Spleen (tissue), 7 donors: ENCODE results near the gene ADAMTS14.

ENCODE experiments used
- CTCF ChIP-seq, 11 experiments: fragments of 200-600 bp in 7 of 11; fragments of 450-650 bp in 4 of 11; sonication (generic) in 4 of 11; IDR thresholded peaks in 8 of 11; conservative IDR thresholded peaks in 3 of 11; 1 replicate in 7 of 11; 2 replicates in 4 of 11; pipeline versions ENCODE4 v1.4.0 to v1.8.0; 2016 to 2021; ENCODE audit warnings: antibody characterized with exemption in 11 of 11, inconsistent platforms in 4 of 11, mild to moderate bottlenecking in 1 of 11
- POLR2A ChIP-seq, 3 donors: fragments of 450-650 bp; IDR thresholded peaks; one replicate each; pipeline ENCODE4 v1.5.1; 2017; ENCODE audit warnings: antibody characterized with exemption in 3 of 3, mild to moderate bottlenecking in 1 of 3
- donor health status: DM: no; HTN: no; CAD: no; lungs with moderate emphysema.
- donor health status: DM: no; HTN: no; CAD: no.
- donor health status: DM: no; HTN: no; CAD: no.

- no peak for TF ChIP-seq POLR2A (IDR thresholded peaks at IDR 0.05)
- no peak for TF ChIP-seq CTCF (IDR thresholded peaks at IDR 0.05 in 8 of 11, conservative IDR thresholded peaks at IDR 0.05 in 3 of 11)
These were observed 4.7 kb downstream of the ADAMTS14 start for GRCh38 chr10:70677016-70677415.
